NK-92 treated with Interleukin-12 subunit alpha and Interleukin-12 subunit beta, amount 100 ng/mL, for 24 hours (cell line): ENCODE measurements around the gene IRF2.

Experiments
- DNase-seq: peaks from one replicate; lab custom pipeline; 2025; lab: John Stamatoyannopoulos, UW

The IRF2 gene

DNA sequence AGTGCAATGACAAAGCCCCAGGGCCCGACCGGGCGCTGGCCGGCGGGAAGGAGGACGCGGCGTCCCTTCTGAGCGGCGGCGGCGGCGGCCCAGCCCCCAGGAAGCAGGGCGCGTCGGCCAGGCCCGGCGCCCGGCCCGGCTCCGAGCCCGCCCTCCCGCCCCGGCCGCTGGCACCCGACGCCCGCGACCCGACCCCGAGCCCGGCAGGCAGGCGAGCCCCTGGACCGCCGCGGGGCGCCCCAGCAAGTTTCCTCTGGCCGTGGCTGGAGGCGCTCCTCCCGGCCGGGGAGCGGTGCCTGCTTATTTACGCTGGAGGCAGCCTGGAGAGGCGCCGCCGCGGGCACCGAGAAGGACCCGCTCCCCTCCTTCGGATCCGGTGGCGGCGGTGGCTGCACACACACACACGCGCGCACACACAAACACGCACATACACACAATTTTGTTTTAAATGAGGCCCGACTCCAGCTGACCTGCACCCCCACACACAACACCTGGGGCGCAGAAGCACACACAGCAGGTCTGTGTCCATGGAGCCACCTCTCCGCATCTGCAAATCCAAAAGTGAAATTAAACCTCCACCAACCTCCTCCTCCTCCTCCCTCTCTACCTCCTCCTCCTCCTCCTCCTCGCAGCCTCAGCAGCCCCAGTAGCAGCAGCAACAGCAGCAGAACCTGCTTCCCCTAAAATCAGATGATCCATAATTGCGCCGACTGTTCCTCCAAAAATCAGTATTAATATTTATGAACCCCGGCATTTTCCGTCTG is 669 bp downstream of the IRF2 start:
- DNase-seq = peak; percentile 46

DNA sequence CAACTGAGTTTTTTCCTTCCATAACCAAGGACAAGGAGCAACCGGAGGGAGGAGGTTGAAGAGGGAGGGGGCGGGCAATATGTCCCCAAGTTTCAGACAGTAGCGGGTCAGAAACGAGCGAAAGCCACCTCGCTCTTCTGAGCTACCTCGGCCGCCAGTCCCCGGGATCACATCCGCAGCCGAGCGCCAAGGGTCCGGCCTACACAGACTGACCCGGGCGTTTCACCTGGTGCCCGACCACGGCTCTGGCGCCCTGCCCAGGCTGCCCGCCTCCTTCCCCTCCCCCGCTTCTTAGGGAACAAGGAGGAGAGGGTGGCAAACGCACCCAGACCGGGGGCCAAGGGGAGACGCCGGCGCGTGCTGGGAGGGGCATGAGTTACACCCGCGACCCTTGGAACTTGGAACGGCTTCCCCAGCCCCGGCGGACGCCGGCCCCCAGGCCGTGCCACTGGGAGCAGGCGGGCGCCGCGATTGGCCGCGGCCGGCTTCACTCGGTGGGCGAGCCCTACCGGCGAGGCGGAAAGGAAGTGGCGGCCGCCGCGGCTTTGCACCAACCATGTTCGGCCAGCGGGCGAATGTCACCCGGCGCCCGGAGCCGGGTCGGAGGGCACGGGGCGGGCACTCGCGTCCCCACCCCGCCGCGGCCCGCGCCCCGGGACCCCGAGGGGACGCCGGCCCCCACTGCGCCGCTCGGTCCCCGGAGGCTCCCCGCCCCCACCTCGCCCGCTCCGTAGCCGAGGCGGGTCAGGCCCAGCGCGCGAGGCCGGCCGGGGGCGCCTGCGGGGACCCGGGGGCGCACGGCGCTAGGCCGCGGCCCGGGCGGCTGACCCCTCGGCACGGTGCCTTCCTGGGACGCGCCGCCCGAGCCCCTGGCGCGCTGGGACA is 1.5 kb downstream of the IRF2 start:
- DNase-seq = peak; percentile 65

DNA sequence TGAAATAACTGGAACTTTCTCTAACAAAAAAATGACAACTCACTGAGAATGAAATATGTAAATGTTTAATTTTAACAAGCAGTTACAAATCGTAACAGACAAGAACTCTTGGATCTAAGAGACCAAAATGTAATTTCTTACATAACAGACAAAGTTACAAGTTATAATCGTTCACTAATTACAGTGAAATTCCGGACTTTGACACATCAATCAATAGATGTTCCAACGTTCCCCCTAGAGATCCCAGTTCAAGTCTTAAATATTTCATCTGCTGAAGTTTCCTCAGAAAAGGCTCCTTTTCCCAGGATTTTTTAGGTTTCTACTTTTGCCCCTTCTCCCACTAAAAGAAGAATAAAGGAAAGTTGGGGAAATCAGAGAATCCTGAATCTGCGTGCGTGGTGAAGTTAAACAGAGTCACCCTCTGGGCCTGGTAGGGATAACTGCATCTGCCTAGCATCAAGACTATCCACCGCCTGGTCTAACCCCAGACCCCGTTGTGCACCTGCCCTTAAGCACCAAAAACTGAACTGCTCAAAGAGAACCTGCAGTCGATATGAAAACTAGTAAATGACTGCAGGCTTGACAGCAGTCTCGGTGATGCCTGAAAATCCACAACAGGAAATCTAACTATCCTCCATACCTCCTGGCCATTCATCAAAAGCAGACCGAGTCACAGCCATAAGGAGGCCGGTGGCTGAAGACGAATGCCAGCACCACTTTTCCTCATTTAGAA is 2.3 kb downstream of the IRF2 start:
- peak; percentile 33 for DNase-seq

DNA sequence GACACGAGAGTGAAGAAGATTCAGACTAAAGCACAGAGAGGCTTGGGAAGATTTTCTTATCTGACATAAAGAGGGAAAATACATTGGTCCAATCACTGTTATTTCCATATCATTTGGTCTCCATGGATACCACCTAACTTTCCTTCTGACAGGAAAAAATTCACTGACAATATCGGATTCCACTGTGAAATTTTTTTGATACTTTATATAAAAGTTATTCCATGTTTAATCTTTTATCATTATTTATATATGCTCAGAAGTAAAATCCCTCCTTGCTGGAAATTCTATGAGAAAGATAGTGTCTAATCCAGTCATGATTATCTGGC is 3.6 kb downstream of the IRF2 start:
- DNase-seq = no peak

DNA sequence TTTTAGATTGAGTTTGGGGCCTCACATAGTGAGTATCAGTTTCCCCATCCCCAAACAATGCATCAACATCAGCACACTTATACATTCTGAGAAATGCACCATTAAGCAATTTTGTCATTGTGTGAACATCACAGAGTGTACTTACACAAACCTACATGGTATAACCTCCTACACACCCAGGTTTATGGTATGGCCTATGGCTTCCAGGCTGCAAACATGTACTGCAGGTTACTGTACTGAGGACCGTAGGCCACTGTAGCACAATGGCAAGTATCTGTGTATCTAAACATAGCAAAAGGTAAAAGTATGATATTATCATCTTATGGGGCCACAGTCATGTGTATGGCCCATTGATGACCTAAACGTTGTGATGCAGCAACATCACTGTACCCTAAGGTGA is 7.7 kb downstream of the IRF2 start:
- no peak for DNase-seq

DNA sequence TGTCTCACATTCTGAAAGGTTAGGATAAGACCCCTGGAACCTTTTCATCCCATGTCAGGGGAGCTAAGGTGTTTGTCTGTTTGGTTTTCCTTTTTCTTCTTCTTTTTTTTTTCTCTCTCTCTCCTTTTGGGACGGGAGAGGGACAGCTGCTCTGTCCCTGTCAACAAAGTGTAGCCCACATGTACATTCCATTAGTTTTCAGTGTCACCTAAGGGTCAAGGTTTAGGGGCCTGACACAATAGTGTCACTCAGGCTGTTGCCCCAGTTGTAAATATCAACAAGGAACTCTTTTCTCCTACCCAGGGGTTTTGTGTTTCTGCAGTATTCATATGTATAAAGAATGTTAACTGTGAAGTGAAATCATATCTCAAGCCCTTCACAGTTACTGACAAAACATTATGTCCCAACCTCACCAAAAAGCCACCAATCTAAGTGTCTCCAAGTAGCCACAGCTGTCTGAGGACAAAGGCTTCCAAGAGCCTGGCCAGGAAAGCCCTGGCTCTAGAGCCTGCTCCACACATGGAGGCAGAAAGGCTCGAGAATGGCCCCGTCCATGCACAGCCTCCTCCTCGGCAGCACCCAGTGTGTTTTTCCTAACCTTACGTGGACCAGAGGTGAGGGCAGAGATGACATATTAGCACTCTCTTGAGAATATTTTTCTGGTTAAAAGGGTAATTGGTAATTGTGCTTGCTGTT is 9.4 kb downstream of the IRF2 start:
- DNase-seq = no peak

DNA sequence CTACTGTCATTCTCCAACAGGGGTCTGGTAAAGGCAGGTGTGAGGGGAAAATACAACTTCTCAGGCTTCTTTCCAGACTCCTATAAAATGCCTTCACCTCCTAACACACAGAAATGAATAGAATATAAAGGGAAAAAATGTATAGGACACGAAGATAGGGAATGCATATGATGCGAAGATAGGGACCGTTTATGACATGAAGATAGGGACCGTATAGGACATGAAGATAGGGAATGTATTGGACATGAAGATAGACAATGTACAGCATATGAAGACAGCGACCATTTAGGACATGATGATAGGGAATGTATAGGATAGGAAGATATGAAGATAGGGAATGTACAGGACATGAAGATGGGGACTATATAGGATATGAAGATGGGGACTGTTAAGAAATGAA is 10.5 kb downstream of the IRF2 start:
- DNase-seq = no peak

DNA sequence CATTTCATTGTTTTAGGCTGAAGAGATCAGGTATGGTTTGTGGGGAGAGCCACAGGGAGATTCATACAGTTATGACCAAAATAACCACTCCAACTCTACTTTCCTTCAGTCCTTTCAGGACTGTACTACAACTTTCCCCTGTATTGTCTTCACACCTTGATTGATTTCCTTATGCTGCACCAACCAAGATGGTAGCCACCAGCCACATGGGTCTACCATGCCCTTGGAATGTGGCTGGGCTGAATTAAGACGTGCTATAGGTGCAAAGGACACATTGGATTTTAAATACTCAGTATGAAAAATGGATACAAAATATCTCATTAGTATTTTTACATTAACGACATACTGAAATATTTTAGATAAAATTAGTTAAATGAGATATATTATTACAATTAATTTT is 11.2 kb downstream of the IRF2 start:
- no peak for DNase-seq

DNA sequence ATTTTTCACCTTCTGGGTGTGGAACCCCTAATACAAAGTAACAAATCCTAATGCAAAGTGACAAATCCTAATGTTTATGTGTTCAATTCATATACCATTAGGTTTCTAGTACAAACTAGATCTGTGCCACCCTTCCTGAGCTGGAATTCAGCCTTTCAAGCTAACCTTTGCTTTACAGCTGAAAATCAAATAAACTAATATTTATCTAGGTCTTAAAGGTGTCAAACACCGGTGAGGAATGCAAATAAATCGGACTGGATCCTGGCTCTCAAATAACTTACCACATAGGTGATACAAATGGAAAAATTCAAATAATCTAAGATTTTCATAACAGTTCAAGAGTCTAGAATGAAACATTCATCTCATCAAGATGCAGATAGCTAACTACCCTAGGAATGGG is 11.6 kb downstream of the IRF2 start:
- DNase-seq = no peak

DNA sequence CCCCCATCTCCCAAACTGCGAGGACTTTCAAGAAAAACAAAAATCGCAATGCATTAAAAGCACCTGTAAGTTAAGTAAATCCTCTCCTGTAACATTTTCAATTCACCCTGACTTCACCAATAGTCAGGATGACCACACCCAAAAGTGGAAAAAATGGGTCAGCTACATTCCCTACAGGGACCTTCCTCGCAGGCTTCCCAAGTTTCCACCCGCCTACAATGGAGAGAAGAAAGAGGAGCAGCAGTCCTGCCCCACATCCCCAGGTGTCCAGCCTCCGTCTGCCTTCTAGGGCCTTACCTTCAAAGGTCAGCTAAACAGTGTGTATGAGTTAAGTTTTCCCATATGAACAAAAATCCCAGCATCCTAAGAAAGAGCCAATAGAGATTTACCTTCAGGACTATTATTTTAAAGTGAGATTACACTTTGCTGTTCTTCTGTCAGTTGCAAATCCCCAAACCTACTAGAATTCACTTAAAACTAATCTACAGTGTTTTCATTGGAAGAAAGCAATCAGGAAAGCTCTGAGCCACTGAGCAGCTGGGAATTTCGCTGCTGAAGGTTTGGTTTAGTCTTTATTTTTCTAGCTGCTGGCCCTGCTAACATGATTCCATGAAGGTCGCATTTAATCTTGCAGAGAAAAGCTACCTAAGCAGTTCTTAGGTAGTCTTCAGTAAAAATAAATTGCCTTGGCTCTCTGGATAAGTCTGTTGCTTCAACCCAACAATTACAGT is 12.5 kb downstream of the IRF2 start:
- no peak for DNase-seq

DNA sequence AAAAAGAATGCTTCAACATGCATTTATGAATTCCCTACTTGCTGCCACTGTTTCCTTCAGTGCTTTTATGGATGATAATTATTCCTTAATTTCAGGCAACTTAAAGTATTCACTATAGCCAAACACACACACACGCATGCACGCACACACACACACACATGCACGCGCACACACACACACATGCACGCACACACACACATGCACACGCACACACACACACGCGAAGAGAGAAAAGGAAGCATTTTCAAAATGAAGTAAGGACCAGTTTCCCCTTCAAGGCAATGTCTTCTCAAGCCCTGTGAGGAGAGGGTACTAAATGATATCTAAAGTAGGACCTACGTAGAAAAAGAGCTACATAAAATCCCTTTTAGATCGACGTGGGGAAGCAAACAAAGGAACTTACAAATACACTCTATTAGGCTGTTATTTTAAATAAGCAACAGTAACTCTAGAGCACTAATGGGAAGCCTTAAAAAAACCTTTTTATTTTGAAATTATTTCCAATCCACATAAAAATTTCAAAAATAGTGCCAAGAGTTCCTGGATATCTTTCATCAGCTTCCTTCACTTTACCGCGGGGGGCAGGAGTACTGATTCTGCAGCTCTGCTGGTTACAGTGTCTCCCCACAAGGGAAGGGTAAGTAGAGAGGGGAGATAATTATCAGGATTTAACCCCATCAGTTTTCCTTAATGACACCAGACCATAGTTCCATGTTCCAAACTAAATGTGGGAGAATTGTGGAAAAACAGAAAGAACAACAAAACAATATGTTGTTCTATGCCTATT is 13.7 kb downstream of the IRF2 start:
- no peak for DNase-seq

DNA sequence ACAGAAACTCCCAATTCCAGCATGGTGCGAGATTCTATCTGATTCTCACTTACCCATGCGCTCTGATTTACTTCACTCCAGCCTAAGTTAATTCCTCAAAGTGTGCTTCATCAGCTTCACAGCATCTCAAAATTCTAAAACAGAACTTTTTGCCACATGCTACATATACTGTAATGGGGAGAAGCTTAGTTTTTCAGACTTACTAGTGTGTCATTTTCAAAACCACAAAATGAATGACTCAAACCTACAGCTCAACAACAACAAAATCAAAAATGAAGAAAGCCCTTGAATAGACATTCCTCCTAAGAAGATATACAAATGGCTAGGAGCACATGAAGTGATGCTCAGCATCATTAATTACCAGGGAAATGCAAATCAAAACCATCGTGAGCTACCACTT is 14.9 kb downstream of the IRF2 start:
- DNase-seq = no peak

DNA sequence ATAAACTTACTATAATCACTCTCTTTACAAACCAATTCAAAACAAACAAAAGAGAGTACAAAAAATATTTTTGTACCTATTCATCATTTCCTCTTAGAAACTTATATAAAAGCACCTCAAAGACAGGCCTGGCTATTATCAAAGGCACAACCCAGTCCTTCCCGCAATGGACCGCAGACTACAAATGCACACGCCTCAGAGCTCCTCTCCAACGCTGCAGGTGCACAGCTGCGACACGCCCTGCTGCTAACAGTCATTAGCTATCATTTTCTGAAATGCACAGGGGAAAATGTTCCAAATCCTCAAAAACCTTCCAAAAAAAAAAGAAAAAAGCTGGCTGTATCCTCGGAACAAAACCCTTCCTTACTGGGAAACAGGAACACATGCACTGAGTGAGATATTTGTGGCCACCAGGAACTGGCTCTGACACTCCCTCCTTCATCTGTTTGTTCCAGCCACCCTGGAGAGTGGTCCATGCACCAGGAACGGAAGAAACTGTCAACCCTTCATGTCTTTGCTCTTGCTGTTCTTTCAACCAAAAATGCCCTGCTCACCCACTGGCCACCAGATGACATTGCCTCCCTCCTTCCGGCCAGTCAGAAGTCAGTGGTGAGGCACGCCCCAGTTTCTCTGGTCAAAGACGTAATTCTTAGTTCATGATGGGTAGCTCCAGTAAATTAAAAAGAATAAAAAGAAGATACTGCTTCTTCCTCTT is 16.7 kb downstream of the IRF2 start:
- no peak for DNase-seq

DNA sequence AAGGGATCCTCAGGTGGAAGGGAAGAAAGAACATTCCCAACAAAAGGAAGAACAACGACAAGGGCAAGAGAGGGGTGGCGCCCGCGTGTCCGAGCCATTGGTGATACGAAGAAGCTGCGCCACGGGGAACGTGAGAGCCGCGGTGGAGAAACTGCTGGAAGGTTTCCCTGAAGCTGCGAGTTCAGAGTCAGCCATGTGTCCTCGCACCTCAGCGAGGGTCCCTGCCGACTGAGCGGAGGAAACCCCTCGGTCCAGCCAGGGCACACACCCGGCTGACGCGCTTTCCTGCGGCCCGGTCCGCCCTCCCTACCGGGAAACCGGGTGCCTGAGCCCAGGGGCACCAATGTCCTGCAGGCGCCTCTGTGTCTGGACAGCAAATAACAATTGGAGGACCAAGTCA is 18.0 kb downstream of the IRF2 start:
- no peak for DNase-seq

DNA sequence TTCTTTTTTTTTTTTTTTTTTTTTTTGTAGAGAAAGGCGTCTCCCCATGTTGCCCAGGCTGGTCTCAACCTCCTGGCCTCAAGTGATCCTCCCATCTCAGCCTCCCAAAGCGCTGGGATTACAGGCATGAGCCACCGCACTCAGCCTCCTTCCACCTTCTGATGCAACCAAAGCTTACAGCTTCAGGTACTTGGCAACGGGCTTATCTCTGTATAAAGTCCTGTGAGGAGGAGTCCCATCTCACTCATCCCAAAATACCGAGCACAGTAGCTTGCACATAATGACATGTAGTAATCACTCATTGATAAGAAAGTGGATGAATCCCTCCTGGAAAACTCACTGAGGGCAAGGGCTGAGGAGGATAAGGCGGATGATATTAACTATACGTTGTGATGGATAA is 19.1 kb downstream of the IRF2 start:
- no peak for DNase-seq

DNA sequence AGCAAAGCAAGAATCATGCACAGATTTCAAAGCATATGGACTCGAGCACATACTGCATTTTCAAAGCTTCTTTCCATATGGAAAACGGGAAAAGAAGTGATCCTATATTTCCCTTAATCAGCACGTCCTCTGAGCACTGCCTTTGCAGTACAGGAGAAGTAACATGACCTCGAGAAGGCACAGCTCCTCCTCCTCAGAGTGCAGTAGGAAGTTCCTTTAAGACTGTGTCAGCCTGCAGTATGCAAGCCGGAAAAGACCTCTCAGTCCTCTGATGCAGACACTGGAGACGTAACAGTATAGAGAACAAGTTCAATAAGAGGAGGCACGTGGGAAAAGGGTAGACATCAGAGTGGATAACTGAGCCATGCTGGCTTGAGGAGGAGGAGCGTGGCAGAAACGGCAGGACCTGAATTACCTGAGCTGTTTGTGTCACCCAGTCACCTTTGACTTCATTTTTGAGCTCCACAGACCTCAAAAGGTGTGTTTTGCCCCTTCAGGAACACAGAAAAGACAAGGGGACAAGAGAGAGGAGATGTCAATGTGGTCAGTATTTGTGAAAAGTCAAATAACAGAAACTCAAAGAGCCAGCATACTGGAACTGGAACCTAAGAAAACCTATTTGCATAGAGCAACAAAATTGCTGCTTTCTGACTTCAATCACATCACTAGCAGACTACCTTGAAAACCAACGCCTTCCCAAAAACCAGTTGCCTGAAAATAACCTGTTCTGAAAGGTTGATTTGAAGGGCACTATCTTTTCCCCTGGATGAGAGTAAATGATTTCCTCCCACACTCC is 20.8 kb downstream of the IRF2 start:
- DNase-seq = no peak

DNA sequence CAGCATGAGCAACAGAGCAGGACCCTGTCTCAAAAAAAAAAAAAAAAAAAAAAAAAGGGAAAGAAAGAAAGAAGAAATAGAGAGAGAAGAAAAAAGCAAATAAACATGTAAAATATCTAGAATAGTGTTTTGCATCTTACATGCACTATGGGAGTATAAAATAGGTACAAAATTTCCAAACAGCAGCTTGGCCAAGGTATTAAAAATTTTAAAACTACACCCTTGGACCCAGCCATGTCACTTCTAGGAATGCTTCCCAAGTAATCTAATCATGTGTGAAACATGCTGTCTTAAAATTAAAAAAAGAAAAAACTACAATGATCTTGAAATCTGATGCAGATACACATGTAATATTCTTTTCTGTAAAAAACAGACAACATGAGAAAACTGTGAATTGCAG is 21.6 kb downstream of the IRF2 start:
- DNase-seq = no peak

DNA sequence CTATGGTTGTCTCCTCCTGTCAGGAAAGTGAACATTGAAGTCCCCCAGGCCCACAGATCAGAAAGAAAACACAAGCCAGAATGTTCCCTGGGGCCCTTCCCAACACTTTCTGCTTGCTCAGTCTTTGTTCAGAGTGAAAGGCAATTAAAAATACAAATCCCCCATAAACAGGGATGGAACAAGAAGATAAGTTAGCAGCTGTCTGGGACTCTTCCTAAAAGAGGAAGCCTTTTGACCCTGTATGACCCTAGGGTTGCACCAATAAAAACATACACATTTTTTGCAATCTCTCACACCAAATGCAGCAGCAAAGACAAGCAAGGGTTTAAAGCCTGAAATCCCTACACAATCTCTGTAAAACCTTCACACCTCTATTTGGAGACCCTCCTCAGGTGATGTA is 22.6 kb downstream of the IRF2 start:
- DNase-seq = no peak
